Heart right ventricle (tissue), 16 donors: ENCODE results near the gene DNAH10. TPM values are rescaled to one million over a fixed set of nuclear protein-coding genes. Genes with fewer than 3 reads are reported as not detected.

ENCODE experiments used
- ATAC-seq, 8 donors: fragments of 200-7000 bp; cut with Tn5 transposase; one replicate each; pipeline ENCODE4 v1.9.1; 2020; ENCODE audit warnings: mild to moderate bottlenecking in 8 of 8, moderate library complexity in 8 of 8, moderate number of reproducible peaks in 1 of 8
- DNase-seq, 2 donors: peaks; one replicate each; pipeline ENCODE4 v3.0.0-alpha.2; 2020
- H3K27ac ChIP-seq, 10 donors: fragments of 200-600 bp; sonication (generic) in 2 of 10; one replicate each; pipeline versions ENCODE4 v1.5.0 to v1.8.0; 2020 to 2022; ENCODE audit warnings: mild to moderate bottlenecking in 3 of 10
- H3K27me3 ChIP-seq, 7 donors: fragments of 200-600 bp; one replicate each; pipeline ENCODE4 v1.8.0; 2021 to 2022; ENCODE audit warnings: mild to moderate bottlenecking in 2 of 7
- H3K36me3 ChIP-seq, 9 donors: fragments of 200-600 bp; sonication (generic) in 1 of 9; one replicate each; pipeline versions ENCODE4 v1.5.0 to v1.8.0; 2020 to 2022; ENCODE audit warnings: mild to moderate bottlenecking in 2 of 9
- H3K4me1 ChIP-seq, 9 donors: fragments of 200-600 bp; sonication (generic) in 1 of 9; one replicate each; pipeline versions ENCODE4 v1.5.0 to v1.8.0; 2020 to 2022; ENCODE audit warnings: mild to moderate bottlenecking in 4 of 9
- H3K4me3 ChIP-seq, 10 donors: fragments of 200-600 bp; sonication (generic) in 2 of 10; one replicate each; pipeline versions ENCODE4 v1.5.0 to v1.8.0; 2020 to 2022; ENCODE audit warnings: mild to moderate bottlenecking in 7 of 10, moderate library complexity in 2 of 10
- H3K9me3 ChIP-seq, 11 donors: fragments of 200-600 bp in 10 of 11; sonication (generic) in 2 of 11; one replicate each; pipeline versions ENCODE4 v1.5.0 to v1.8.0; 2013 to 2022; ENCODE audit warnings: mild to moderate bottlenecking in 2 of 11, control low read depth in 1 of 11, moderate library complexity in 1 of 11
- CTCF ChIP-seq, 9 donors: fragments of 200-600 bp; sonication (generic) in 2 of 9; IDR thresholded peaks; one replicate each; pipeline versions ENCODE4 v1.5.0 to v1.8.0; 2021 to 2022; ENCODE audit warnings: antibody characterized with exemption in 9 of 9, mild to moderate bottlenecking in 5 of 9, moderate library complexity in 1 of 9
- WGBS, 2 donors: extraction: QIAGEN DNeasy Blood & Tissue Kit; methylation state at CpG; one replicate each; pipeline ENCODE4 v1.1.7; 2013; ENCODE audit warnings: inconsistent platforms in 1 of 2; 5-methylcytosine and 5-hydroxymethylcytosine counted together
- intact Hi-C, 10 donors: fragments of 100-400 bp; cut with DNase I; formaldehyde crosslinking; loops; one replicate each; pipeline versions ENCODE4 v1.11.1 to v1.14.2; 2022
- polyA plus RNA-seq, 2 donors: library from polyadenylated mRNA; stranded (reverse); fragments of 200-250 nt; gene quantifications; one replicate each; pipeline ENCODE4 v1.2.3, GENCODE V29; 2013
- total RNA-seq, 10 donors: library from RNA; stranded (reverse); fragmentation: NEBNext Ultra II Directional in 3 of 10; extraction: Animal tissue kit (Norgen Biotek cat#: 25700) in 3 of 10; gene quantifications; one replicate each; pipeline versions ENCODE4 v1.2.1 to v1.2.4, GENCODE V29; 2021 to 2023
- donor health status: Arrhythmogenic right ventricular cardiomyopathy.
- donor health status: ischemic (EF 13 %, LVEDD 7.1; RV severe dilation, severe dysfunction).
- donor health status: healthy with polysubstance abuse.
- donor health status: DM: no; HTN: yes; CAD: no.
- donor health status: DM: no; HTN: no; CAD: no.
- donor health status: ischemic (EF 25% LVEDD 6.9; RV normal size, moderate dysfunction).
- donor health status: ischemic (EF 25% LVEDD 5.7; RV mildly dilated, moderate dysfunction).
- donor health status: healthy.
- donor health status: DM: yes; HTN: yes; CAD: no.
- donor health status: Ischemic cardiomyopathy.
- donor health status: ischemic (EF 35%, LVEDD 5.7; RV mildly dilated, moderate dysfunction).
- donor health status: nonischemic (EF 11% LVEDD 7.7; RV severe dilation, severe dysfunction).
- donor health status: DM: yes; HTN: yes; CAD: no.
- donor health status: PGD.
- donor health status: ischemic (EF 29% LVEDD 5.4; RV normal size, mild dysfunction).
- donor health status: nonischemic (EF 23%, LVEDD 6.1; RV moderate dilation, normal function).

Gene DNAH10
- total and polyA plus RNA-seq, 12 donors = 0.05 to 0.60 (median 0.09) TPM; not detected in 3

- ATAC-seq (peak in 7 of 8 donors; percentile 48 to 79 (median 60)), DNase-seq (no peak)
- intact Hi-C loops = no loop called here
- 74 to 78% methylated on average over 10 of the region's 10 CpGs for WGBS, 2 donors
- Histone ChIP-seq H3K36me3 (peaks cover 0 to 12% (median 0%) of the 10 kb centered on the region in 9 donors), H3K4me1 (peaks cover 14 to 77% (median 50%) of the 10 kb centered on the region in 9 donors), H3K9me3 (no peaks in the 10 kb centered on the region), H3K4me3 (no peak overlapping the region), H3K27me3 (no peaks in the 10 kb centered on the region), H3K27ac (peak overlapping the region; percentile 49 to 84 (median 72))
- TF ChIP-seq CTCF (IDR thresholded peaks at IDR 0.05) = no peak
Measured at GRCh38 chr12:123954647-123955350, 192.7 kb downstream of the DNAH10 start.

- H3K4me3 ChIP-seq = no peak overlapping the region
- H3K27me3 ChIP-seq = no peaks in the 10 kb centered on the region
- intact Hi-C loops = no loop called here
- peaks cover 0 to 12% (median 0%) of the 10 kb centered on the region in 9 donors for H3K36me3 ChIP-seq
- whole genome bisulfite sequencing, 2 donors = 92 to 93% methylated on average over 9 of the region's 9 CpGs
- H3K9me3 ChIP-seq = no peaks in the 10 kb centered on the region
- H3K27ac ChIP-seq = no peak overlapping the region
- DNase-seq = no peak
- no peak for TF ChIP-seq CTCF (IDR thresholded peaks at IDR 0.05)
- ATAC-seq = no peak
- H3K4me1 ChIP-seq = peaks cover 5 to 74% (median 36%) of the 10 kb centered on the region in 9 donors
Measured at GRCh38 chr12:123956249-123956648, 194.1 kb downstream of the DNAH10 start.

- Histone ChIP-seq H3K36me3 (peaks cover 0 to 12% (median 0%) of the 10 kb centered on the region in 9 donors), H3K9me3 (no peaks in the 10 kb centered on the region), H3K4me3 (no peak overlapping the region), H3K27me3 (no peaks in the 10 kb centered on the region), H3K4me1 (peaks cover 5 to 74% (median 26%) of the 10 kb centered on the region in 9 donors), H3K27ac (peak overlapping the region in 1 of 10 donors; percentile 79)
- no peak for TF ChIP-seq CTCF (IDR thresholded peaks at IDR 0.05)
- intact Hi-C loops = no loop called here
- DNase-seq (no peak), ATAC-seq (no peak)
- WGBS, 2 donors = 82 to 89% methylated on average over 3 of the region's 3 CpGs
Measured at GRCh38 chr12:123957196-123957595, 195.1 kb downstream of the DNAH10 start.

- peak overlapping the region in 9 of 10 donors; percentile 24 to 79 (median 64) for H3K27ac ChIP-seq
- peak in 7 of 8 donors; percentile 70 to 91 (median 87) for ATAC-seq
Measured at GRCh38 chr12:123958462-123958861, 196.4 kb downstream of the DNAH10 start.

More at GRCh38 chr12:123958462-123958861, 196.4 kb downstream of the DNAH10 start:
- Histone ChIP-seq H3K27me3 (no peaks in the 10 kb centered on the region), H3K4me1 (peaks cover 0 to 76% (median 17%) of the 10 kb centered on the region in 9 donors), H3K9me3 (no peaks in the 10 kb centered on the region), H3K36me3 (peaks cover 0 to 12% (median 0%) of the 10 kb centered on the region in 9 donors), H3K4me3 (no peak overlapping the region)
- TF ChIP-seq CTCF (IDR thresholded peaks at IDR 0.05) = no peak
- intact Hi-C loops = no loop called here
- WGBS, 2 donors = 46 to 56% methylated on average over 8 of the region's 8 CpGs
- peak; percentile 52 to 57 for DNase-seq
